TTC549 (cell line): ENCODE results near the gene PLVAP.
"Not testable (repeated sequence)": the region's sequence is repeated elsewhere in the genome, so short reads cannot be mapped to it uniquely, and the experiment has no call there.

Experiments
- FAIRE-seq: peaks from 2 replicates; lab custom pipeline; 2012; peaks lifted over from hg19 to GRCh38; lab: Jason Lieb, UNC

The PLVAP gene

GRCh38 chr19:17398902-17399527 is 21.9 kb upstream of the PLVAP start:
- FAIRE-seq = no peak

- no peak for FAIRE-seq
These were observed 17.8 kb upstream of the PLVAP start for GRCh38 chr19:17394891-17395415.

GRCh38 chr19:17393914-17394313 is 16.8 kb upstream of the PLVAP start, which contains the start of gene CCDC194:
CCDC194 (minus strand) TSS chr19:17394196; CDS start chr19:17394158, 38 bp downstream.
- FAIRE-seq = no peak

- no peak for FAIRE-seq
These were observed 15.9 kb upstream of the PLVAP start for GRCh38 chr19:17393002-17393401.

GRCh38 chr19:17391371-17392151 is 14.4 kb upstream of the PLVAP start:
- FAIRE-seq = no peak

- no peak for FAIRE-seq
These were observed 13.7 kb upstream of the PLVAP start for GRCh38 chr19:17390665-17391370.

- FAIRE-seq = no peak
These were observed 13.0 kb upstream of the PLVAP start for GRCh38 chr19:17389957-17390664.

- FAIRE-seq = no peak
These were observed 12.1 kb upstream of the PLVAP start for GRCh38 chr19:17389288-17389687.

GRCh38 chr19:17385878-17386611 is 8.9 kb upstream of the PLVAP start:
- no peak for FAIRE-seq

GRCh38 chr19:17380426-17381138 is 3.4 kb upstream of the PLVAP start:
- no peak for FAIRE-seq

GRCh38 chr19:17379221-17379631 is 2.1 kb upstream of the PLVAP start:
- no peak for FAIRE-seq

- FAIRE-seq = no peak
These were observed 1.1 kb upstream of the PLVAP start for GRCh38 chr19:17378271-17378670.

GRCh38 chr19:17370026-17370587 is 7.0 kb downstream of the PLVAP start:
- FAIRE-seq = no peak

GRCh38 chr19:17365361-17365760 is 11.8 kb downstream of the PLVAP start:
- no peak for FAIRE-seq

GRCh38 chr19:17363852-17364605 is 13.1 kb downstream of the PLVAP start:
- not testable (repeated sequence) for FAIRE-seq

- no peak for FAIRE-seq
These were observed 17.0 kb downstream of the PLVAP start for GRCh38 chr19:17359905-17360800.

GRCh38 chr19:17358395-17358794 is 18.7 kb downstream of the PLVAP start:
- FAIRE-seq = no peak

GRCh38 chr19:17357724-17358123 is 19.4 kb downstream of the PLVAP start:
- FAIRE-seq = no peak
